ENCODE data around the gene GJA9.

Gene GJA9

GRCh38 chr1:38899560-38899959 is 18.2 kb upstream of the GJA9 start:
- TF ChIP-seq, protein P1, sequence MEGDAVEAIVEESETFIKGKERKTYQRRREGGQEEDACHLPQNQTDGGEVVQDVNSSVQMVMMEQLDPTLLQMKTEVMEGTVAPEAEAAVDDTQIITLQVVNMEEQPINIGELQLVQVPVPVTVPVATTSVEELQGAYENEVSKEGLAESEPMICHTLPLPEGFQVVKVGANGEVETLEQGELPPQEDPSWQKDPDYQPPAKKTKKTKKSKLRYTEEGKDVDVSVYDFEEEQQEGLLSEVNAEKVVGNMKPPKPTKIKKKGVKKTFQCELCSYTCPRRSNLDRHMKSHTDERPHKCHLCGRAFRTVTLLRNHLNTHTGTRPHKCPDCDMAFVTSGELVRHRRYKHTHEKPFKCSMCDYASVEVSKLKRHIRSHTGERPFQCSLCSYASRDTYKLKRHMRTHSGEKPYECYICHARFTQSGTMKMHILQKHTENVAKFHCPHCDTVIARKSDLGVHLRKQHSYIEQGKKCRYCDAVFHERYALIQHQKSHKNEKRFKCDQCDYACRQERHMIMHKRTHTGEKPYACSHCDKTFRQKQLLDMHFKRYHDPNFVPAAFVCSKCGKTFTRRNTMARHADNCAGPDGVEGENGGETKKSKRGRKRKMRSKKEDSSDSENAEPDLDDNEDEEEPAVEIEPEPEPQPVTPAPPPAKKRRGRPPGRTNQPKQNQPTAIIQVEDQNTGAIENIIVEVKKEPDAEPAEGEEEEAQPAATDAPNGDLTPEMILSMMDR (IDR thresholded peaks at IDR 0.05; ENCODE audit: control insufficient read depth, extremely low read depth, insufficient read depth) = no peak
- no peak overlapping the region for H3K4me3 ChIP-seq (ENCODE audit: low read depth, low read length)
- no peak for DNase-seq (ENCODE audit: low read depth)

GRCh38 chr1:38898653-38899230 is 17.4 kb upstream of the GJA9 start:
- DNase-seq (ENCODE audit: low read depth) = no peak
- TF ChIP-seq, protein P1 (IDR thresholded peaks at IDR 0.05; ENCODE audit: control insufficient read depth, extremely low read depth, insufficient read depth) = no peak
- no peak overlapping the region for H3K4me3 ChIP-seq (ENCODE audit: low read depth, low read length)

GRCh38 chr1:38896169-38896568 is 14.8 kb upstream of the GJA9 start:
- H3K4me3 ChIP-seq (ENCODE audit: low read depth, low read length) = no peak overlapping the region
- TF ChIP-seq, protein P1 (IDR thresholded peaks at IDR 0.05; ENCODE audit: control insufficient read depth, extremely low read depth, insufficient read depth) = no peak
- no peak for DNase-seq (ENCODE audit: low read depth)

- DNase-seq (ENCODE audit: low read depth) = no peak
- TF ChIP-seq, protein P1 (IDR thresholded peaks at IDR 0.05; ENCODE audit: control insufficient read depth, extremely low read depth, insufficient read depth) = no peak
- H3K4me3 ChIP-seq (ENCODE audit: low read depth, low read length) = no peak overlapping the region
Measured at GRCh38 chr1:38892976-38893375, 11.6 kb upstream of the GJA9 start.

GRCh38 chr1:38891753-38892152 is 10.4 kb upstream of the GJA9 start:
- no peak overlapping the region for H3K4me3 ChIP-seq (ENCODE audit: low read depth, low read length)
- TF ChIP-seq, protein P1 (IDR thresholded peaks at IDR 0.05; ENCODE audit: control insufficient read depth, extremely low read depth, insufficient read depth) = no peak
- DNase-seq (ENCODE audit: low read depth) = no peak

DNA sequence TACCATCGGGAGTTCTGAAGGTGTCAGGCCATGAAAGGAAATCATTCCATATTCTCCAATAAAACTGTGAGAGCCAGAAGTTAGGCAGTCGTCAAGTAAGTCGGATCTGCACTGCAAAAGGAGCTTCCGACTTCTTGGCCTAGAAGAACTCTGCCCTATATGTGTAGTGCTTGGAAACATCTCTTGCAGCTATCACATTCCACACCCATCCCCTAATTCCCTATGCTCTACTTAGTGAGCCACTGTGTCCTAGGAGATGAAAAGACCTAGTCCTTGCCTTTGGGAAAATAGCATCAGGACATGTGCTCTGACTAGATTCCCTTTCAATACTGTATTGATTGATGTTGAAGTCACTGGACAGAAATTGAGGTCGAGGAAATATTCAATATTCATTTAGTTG is 8.2 kb upstream of the GJA9 start:
- TF ChIP-seq, protein P1 (IDR thresholded peaks at IDR 0.05; ENCODE audit: control insufficient read depth, extremely low read depth, insufficient read depth) = no peak
- DNase-seq (ENCODE audit: low read depth) = no peak
- no peak overlapping the region for H3K4me3 ChIP-seq (ENCODE audit: low read depth, low read length)

Data from LNCaP clone FGC (cell line).